Osteoblast (primary cell): ENCODE results near the gene PLCG2. TPM values are rescaled to one million over a fixed set of nuclear protein-coding genes. Genes with fewer than 3 reads are reported as not detected.

Experiments used
- DNase-seq: peaks from one replicate; pipeline ENCODE4 v3.0.0; 2011; ENCODE audit warnings: low spot score, mixed read lengths; ENCODE audit not compliant: insufficient read length; ENCODE audit errors: missing footprints
- H2AFZ ChIP-seq: 2 replicates; pipeline ENCODE4 v1.6.0; 2011; ENCODE audit warnings: mild to moderate bottlenecking, low read length
- H3K27ac ChIP-seq: 2 replicates; pipeline ENCODE4 v1.5.1; 2011; ENCODE audit warnings: mild to moderate bottlenecking, low read depth, low read length, moderate library complexity
- H3K27me3 ChIP-seq: 2 replicates; pipeline ENCODE4 v1.6.0; 2012; ENCODE audit warnings: mild to moderate bottlenecking, control low read depth, inconsistent platforms, low read length, moderate library complexity; ENCODE audit not compliant: insufficient read depth
- H3K36me3 ChIP-seq: 2 replicates; pipeline ENCODE4 v1.5.1; 2011; ENCODE audit warnings: mild to moderate bottlenecking, low read length, control low read depth, moderate library complexity; ENCODE audit not compliant: insufficient read depth
- H3K4me1 ChIP-seq: 2 replicates; pipeline ENCODE4 v1.5.1; 2011; ENCODE audit warnings: mild to moderate bottlenecking, low read length, control low read depth, moderate library complexity; ENCODE audit not compliant: insufficient read depth
- H3K4me2 ChIP-seq: 2 replicates; pipeline ENCODE4 v1.6.0; 2011; ENCODE audit warnings: mild to moderate bottlenecking, low read length; ENCODE audit not compliant: insufficient read depth
- H3K4me3 ChIP-seq: fragments of 200-600 bp; sonication (generic); 3 replicates; pipeline ENCODE4 v1.5.1; 2012; ENCODE audit warnings: mild to moderate bottlenecking, low read length, inconsistent platforms; ENCODE audit not compliant: insufficient read depth
- H3K79me2 ChIP-seq: 2 replicates; pipeline ENCODE4 v1.6.0; 2012; ENCODE audit warnings: mild to moderate bottlenecking, low read length, control low read depth, inconsistent platforms; ENCODE audit not compliant: insufficient read depth
- H3K9me3 ChIP-seq: 2 replicates; pipeline ENCODE4 v1.5.1; 2011; ENCODE audit warnings: low read depth, low read length, control low read depth
- H4K20me1 ChIP-seq: 2 replicates; pipeline ENCODE4 v1.6.0; 2012; ENCODE audit warnings: mild to moderate bottlenecking, low read length, control low read depth; ENCODE audit not compliant: insufficient read depth
- total RNA-seq: library from RNA; depleted of rRNA; stranded (reverse); fragments of >200 nt; gene quantifications from 2 replicates; pipeline ENCODE4 v1.2.3, GENCODE V29; 2012
- TF ChIP-seq, protein P1 (sequence below): IDR thresholded peaks from 2 replicates; pipeline ENCODE4 v1.5.1; 2011; ENCODE audit warnings: mild to moderate bottlenecking, low read depth, low read length, moderate library complexity; ENCODE audit errors: extremely low read depth

PLCG2 gene
- total RNA-seq, 1 donor, result 1.1 TPM

DNA sequence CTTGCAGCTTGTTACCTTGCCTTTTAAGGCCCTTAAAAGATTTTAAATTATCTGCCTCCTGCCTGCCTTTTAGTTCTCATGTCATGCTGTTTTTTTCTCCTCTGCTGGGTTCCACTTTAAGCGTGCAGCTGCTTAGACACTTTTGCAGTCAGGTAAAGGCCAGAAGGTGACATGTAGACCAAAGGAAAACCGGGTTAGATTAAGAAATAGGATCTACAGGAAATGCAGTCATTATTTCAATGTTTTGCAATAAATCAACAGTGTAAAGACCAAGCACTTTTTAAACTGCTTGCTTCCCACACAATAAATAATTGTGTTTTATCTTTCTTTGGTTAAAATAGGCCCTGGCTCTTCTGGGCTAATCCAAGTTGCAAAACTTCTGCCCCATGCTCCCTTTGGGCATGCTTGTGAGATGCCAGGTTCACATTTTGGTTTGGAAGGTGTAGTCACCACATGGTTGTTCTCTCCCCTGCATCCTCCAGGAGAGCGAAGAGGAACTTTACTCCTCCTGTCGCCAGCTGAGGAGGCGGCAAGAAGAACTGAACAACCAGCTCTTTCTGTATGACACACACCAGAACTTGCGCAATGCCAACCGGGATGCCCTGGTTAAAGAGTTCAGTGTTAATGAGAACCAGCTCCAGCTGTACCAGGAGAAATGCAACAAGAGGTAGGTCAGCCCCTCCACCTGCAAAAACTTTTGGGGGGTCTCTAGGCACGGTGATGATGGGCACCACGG is 177.3 kb downstream of the PLCG2 start:
- Histone ChIP-seq H3K79me2 (no peaks in the 10 kb centered on the region), H3K4me1 (no peaks in the 10 kb centered on the region), H4K20me1 (no peaks in the 10 kb centered on the region), H3K9me3 (no peaks in the 10 kb centered on the region), H3K27me3 (no peaks in the 10 kb centered on the region), H3K36me3 (no peaks in the 10 kb centered on the region), H3K4me2 (no peak overlapping the region), H3K4me3 (no peak overlapping the region), H2AFZ (no peak overlapping the region), H3K27ac (no peak overlapping the region)
- TF ChIP-seq, protein P1, sequence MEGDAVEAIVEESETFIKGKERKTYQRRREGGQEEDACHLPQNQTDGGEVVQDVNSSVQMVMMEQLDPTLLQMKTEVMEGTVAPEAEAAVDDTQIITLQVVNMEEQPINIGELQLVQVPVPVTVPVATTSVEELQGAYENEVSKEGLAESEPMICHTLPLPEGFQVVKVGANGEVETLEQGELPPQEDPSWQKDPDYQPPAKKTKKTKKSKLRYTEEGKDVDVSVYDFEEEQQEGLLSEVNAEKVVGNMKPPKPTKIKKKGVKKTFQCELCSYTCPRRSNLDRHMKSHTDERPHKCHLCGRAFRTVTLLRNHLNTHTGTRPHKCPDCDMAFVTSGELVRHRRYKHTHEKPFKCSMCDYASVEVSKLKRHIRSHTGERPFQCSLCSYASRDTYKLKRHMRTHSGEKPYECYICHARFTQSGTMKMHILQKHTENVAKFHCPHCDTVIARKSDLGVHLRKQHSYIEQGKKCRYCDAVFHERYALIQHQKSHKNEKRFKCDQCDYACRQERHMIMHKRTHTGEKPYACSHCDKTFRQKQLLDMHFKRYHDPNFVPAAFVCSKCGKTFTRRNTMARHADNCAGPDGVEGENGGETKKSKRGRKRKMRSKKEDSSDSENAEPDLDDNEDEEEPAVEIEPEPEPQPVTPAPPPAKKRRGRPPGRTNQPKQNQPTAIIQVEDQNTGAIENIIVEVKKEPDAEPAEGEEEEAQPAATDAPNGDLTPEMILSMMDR, result no peak
- no peak for DNase-seq

DNA sequence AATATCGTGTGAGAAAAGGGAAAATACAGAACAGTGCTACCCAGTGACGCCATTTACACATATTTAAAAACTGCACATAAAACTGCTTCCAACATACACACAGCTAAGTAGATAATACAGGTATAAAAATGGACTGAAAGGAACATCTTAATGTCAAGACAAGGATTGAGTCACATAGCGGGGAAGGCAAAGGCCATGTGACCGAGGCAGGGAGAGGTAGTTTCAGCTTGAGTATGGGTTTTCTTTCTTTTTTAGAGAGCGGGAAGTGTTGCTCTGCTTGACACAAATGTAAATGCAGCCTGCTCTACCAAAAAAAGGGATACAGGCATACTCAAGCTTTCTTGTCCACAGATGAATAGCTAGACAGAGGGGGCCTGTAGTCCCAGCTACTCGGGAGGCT is 185.7 kb downstream of the PLCG2 start:
- TF ChIP-seq, protein P1, result no peak
- Histone ChIP-seq H3K79me2 (no peaks in the 10 kb centered on the region), H3K27ac (no peak overlapping the region), H3K4me2 (no peak overlapping the region), H2AFZ (no peak overlapping the region), H3K9me3 (no peaks in the 10 kb centered on the region), H4K20me1 (no peaks in the 10 kb centered on the region), H3K36me3 (no peaks in the 10 kb centered on the region), H3K4me3 (no peak overlapping the region), H3K27me3 (no peaks in the 10 kb centered on the region), H3K4me1 (no peaks in the 10 kb centered on the region)
- no peak for DNase-seq

DNA sequence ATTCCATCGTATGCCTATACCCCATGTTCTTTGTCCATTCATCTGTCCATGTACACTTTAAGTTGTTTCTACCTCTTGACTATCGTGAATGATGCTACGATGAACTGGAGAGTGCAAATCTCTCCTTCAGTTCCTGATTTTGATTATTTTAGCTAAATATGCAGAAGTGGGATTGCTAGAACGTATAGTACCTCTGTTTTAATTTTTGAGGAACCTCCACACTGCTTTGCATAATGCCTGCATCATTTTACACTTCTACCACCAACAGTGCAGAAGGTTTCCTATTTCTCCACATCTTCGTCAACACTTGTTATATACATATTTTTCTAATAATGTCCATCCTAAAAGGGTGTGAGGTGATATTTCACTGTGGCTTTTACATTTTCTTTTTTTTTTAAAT is 188.3 kb downstream of the PLCG2 start:
- DNase-seq, result no peak
- TF ChIP-seq, protein P1, result no peak
- peaks cover 4% of the 10 kb centered on the region for H3K9me3 ChIP-seq

DNA sequence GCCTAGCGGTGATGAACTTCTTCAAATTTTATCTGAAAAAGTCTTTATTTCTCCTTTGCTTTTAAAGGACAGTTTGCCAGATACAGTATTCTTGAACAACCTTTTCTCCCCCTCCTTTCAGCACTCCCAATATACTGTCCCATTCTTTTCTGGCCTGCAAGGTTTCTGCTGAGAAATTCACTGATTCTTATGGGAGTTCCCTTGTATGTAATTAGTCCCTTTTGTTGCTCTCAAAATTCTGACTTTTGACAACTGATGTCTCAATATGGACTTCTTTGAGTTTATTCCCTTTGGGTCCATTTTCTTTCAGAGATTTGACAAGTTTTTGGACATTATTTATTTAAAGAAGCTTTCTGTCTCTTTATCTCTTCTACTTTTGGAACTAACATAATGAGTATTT is 192.8 kb downstream of the PLCG2 start:
- Histone ChIP-seq H4K20me1 (no peaks in the 10 kb centered on the region), H3K27me3 (no peaks in the 10 kb centered on the region), H3K4me2 (no peak overlapping the region), H3K4me1 (no peaks in the 10 kb centered on the region), H3K79me2 (no peaks in the 10 kb centered on the region), H3K9me3 (peaks cover 4% of the 10 kb centered on the region), H3K4me3 (no peak overlapping the region), H3K27ac (no peak overlapping the region), H2AFZ (no peak overlapping the region), H3K36me3 (no peaks in the 10 kb centered on the region)
- no peak for DNase-seq
- TF ChIP-seq, protein P1, result no peak

More for the DNA sequence above, 188.3 kb downstream of the PLCG2 start:
- no peaks in the 10 kb centered on the region for H3K4me1 ChIP-seq
- no peak overlapping the region for H3K27ac ChIP-seq
- no peak overlapping the region for H2AFZ ChIP-seq
- no peaks in the 10 kb centered on the region for H4K20me1 ChIP-seq
- H3K36me3 ChIP-seq, result no peaks in the 10 kb centered on the region
- H3K4me3 ChIP-seq, result no peak overlapping the region
- H3K4me2 ChIP-seq, result no peak overlapping the region
- H3K79me2 ChIP-seq, result no peaks in the 10 kb centered on the region
- no peaks in the 10 kb centered on the region for H3K27me3 ChIP-seq
